GM12891 (cell line): Measurements from ENCODE around the gene LDLRAD3.

Source experiments
- PAX5 ChIP-seq: IDR thresholded peaks from 2 replicates; pipeline ENCODE4 v1.6.1; 2011; ENCODE audit warnings: low read length, moderate library complexity, mild to moderate bottlenecking; ENCODE audit not compliant: insufficient read depth, severe bottlenecking
- POLR2A ChIP-seq: IDR thresholded peaks from 2 replicates; pipeline ENCODE4 v1.6.1; 2011; ENCODE audit warnings: low read depth, low read length, control low read depth
- POLR2AphosphoS5 ChIP-seq: IDR thresholded peaks from 2 replicates; pipeline ENCODE4 v1.6.1; 2011; ENCODE audit warnings: low read depth, low read length, control low read depth
- TAF1 ChIP-seq: IDR thresholded peaks from 2 replicates; pipeline ENCODE4 v1.6.1; 2011; ENCODE audit warnings: low read depth, low read length, control low read depth

DNA sequence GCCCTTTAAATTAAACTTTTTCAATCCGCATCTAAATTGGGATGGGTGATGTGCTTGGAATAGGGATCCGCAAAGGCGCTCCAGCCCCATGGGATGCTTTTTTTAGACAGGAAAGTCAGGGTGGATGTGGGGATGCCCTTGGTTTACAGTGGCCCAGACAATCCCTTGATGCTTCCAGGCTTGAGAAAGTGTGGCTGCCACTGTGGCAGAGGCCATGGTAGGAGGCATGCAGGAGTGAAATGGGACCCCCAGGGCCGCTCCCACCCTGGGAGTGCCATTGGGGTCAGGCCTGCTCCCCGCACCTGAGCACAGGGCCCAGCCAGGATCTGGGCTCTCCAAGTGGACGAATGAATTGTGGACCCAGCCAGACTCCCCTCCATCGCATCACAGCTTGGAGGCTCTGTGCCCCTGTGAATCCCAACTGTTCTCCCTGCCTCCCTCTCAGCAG, 269.6 kb downstream of the LDLRAD3 start:
- TF ChIP-seq POLR2A, result no peak
- no peak for TF ChIP-seq POLR2AphosphoS5
- no peak for TF ChIP-seq PAX5
- no peak for TF ChIP-seq TAF1
